ENCODE results near the gene CLDN19.

The CLDN19 gene

DNA sequence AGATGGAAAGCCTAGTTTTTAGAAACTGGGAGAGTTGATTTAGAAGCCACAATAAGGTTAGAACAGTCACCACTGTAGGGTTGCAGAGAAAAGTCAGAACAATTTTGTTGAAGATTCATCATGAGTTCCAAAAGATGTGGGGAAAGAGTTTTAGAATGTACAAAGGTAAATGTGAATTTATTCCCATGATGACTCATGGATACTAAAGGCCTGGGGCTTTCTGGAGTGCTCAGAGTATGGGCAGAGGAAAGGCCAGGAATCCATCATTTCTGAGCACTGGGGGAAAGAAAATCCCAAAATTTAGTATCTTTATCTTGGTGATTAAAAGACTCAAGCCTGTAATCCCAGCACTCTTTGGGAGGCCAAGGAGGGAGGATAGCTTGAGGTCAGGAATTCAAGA lies 40.0 kb downstream of the CLDN19 start:
- no peak for DNase-seq (ENCODE audit: low spot score)

DNA sequence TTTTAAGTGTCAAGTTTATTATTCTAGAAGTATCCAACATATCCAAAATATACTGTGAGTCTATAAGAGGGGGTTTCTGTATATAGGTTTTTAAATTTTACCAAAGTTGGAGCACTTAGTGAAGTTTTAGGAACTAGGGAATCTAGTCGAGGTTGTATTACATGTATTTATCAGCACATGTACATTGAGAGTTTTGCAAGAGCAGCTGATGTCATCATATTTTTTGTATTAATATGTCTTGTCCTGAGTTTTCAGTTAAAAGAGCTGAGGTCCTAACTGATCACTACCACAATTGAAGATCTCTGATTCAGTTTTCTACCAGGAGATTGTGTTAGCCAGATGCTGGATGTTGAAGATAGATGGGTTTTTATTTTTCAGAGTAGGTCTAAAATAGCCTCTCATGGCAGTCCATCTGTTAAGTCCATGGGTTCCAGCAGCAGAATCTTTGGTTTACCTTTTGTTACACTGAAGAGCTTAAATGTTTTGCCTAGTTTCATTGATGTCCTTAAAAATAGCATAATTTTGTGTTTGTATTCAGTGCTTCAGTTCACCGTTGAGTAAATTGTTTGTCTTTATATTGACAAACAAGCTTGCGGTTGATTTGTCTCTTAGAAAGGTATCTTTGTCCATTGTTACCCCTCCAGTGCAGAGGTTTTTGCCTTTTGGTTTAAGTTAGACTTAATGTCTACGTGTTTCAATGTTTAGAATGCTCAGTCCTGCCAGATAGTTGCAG lies 41.8 kb downstream of the CLDN19 start:
- DNase-seq (ENCODE audit: low spot score) = no peak

DNA sequence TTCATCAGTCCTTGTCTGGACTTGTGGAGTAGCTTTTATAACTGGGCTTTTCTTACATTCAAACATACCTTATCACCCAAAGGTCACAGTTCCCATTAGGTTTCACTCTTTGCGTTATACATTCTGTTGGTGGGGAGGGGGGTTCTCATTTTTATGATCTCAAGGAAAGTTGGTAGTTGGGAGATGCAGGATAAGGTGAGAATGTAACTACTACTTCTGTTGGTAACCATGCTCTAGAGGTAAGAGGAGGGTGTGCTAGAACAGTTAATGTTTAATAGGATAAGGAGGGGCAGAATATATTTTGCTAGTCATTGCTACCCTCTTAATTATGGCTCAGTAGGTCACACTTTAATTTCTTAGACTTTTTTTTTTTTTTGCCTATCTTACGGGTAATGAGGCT lies 47.1 kb downstream of the CLDN19 start:
- DNase-seq (ENCODE audit: low spot score) = no peak

DNA sequence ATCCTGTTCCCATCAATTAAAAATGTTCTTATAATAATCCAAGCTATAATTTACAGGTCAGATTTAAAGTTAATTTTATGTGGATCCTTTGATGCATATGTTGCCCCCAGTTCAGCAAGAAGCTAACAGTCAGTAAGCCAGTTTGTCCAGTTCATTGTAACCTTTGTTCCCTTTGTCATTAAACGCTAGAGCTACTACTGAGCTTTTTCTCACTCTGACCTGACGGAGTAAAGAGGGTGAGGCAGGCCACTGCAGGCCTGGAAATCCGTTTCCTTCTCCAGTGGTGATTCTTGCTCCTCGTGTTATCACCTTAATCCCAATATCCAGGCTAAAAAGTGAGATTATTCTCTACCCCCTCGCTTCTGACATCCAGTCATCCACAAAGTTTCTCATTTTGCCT lies 47.6 kb downstream of the CLDN19 start:
- DNase-seq (ENCODE audit: low spot score) = no peak

DNA sequence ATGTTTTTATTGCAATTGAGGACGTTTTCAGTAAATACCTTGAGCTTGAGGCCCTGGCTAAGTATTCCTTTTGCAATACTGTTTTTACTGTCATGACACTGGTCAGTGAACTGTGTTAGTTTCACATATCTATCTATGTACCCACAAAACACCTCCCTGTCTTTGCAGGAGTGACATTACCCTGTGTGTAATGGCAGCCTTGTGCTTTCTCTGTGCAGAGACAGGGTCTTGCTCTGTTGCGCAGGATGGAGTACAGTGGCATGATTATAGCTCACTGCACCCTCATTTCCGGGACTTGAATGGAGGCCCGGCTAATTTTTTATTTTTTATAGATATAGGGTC lies 48.9 kb downstream of the CLDN19 start:
- DNase-seq (ENCODE audit: low spot score) = no peak

DNA sequence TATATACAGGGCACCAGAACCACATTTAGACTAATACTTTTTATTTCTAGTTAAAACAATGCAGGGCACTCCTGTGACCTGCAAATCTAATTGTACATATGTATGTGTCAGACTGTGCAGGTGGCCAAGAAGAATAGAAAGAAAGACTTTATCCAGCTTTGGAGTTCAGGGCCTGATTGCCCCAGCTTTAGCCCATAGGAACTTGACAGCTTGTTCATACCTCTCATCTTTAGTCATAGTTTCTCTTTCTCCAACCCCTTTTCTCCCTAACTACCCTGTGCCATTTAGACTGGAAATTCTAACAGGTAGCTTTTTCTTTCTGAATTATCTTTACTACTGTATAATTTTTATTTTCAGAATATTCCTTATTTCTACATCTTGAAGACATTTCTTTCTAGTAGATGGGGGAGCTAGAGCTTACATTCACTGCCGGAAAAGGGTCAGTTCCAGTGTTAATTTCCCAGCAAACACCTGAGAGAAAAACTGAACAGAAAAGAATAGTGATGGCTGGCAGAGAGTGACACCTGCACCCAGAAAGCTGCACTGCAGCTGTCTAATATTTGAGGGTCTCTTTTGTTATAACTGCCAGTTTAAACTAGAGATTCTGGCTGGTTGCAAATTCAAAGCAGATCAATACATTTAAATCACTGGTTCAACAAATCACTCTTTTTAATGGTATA lies 49.4 kb downstream of the CLDN19 start:
- no peak for DNase-seq (ENCODE audit: low spot score)

DNA sequence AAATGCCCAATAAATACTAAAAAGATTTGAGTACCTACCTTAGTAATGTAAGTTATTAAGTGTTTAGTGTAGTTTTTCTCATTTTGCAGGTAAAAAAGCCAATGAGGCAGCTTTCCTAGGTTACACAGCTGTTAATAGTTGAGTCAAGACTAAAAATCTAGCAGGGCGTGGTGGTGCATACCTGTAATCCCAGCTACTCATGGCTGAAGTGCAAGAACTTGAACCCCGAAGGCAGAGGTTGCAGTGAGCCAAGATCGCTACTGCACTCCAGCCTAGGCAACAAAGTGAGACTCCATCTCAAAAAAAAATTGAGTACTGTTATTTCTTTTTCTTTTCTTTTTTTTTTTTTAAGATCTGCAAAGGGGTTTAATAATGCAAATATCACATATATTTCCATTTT lies 50.1 kb downstream of the CLDN19 start:
- DNase-seq (ENCODE audit: low spot score) = no peak

DNA sequence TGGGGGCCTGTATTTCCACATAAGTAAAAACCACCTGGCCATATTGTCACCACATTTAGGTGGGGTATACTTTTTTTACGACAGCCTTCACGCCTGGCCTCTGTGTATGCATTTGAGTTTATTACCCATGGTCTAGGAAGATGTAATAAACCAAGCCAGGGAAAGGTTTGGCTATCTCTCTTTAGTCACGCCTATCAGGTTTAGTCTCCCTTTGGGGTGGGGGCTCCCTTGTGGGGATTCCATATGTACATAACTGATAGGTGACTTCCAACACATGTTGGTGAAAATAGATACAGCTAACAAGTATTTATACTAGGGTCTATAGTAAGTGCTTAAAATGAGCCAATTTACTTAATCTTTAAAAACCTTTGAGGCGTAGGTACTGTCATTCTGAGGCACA lies 53.6 kb downstream of the CLDN19 start:
- DNase-seq (ENCODE audit: low spot score) = no peak

DNA sequence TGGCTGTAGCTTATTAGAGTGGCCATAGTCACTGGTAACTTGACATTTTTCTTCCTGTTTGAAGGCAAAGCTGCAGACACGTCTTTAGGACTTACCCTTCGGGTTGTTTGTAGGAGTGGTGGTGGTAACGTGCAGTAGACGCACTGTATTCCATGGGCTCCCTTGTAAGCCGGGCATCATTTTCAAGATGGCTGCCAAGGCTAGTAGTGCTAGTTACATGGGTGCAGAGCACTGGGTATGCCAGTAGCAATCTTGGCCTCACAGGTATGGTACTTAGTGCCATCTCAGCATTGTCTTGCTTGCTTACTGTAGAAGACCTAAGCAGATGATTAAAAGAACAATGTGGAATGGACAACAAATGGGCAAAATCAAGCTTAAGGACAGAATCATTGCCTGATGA lies 55.9 kb downstream of the CLDN19 start:
- DNase-seq (ENCODE audit: low spot score) = peak; percentile 81

Data from RKO (cell line).